K562 (cell line): ENCODE measurements around the gene LANCL3. TPM values are rescaled to one million over a fixed set of nuclear protein-coding genes. Genes with fewer than 3 reads are reported as not detected.
"Not testable (repeated sequence)": the region's sequence is repeated elsewhere in the genome, so short reads cannot be mapped to it uniquely, and the experiment has no call there.

ENCODE experiments used
- ATAC-seq: fragments of 200-7000 bp; cut with Tn5 transposase; 3 replicates; pipeline ENCODE4 v1.9.1; 2020; ENCODE audit warnings: moderate library complexity
- BruUV-seq: library from RNA; stranded (reverse); fragments of 400-500 nt; replicated peaks from 2 replicates; lab custom pipeline; 2021; lab: Mats Ljungman, UMichigan
- CTCF ChIA-PET: fragments of 300-600 bp; formaldehyde crosslinking; extraction: SDS; loops from one replicate; lab custom pipeline; 2021; ENCODE audit warnings: low intra/inter-chr PET ratio; lab: Yijun Ruan, JAX
- POLR2A ChIA-PET: fragments of 300-600, 350-650 bp; sonication (Branson Sonifier 250); formaldehyde crosslinking; extraction: SDS; loops from one replicate; lab custom pipeline; 2021; ENCODE audit warnings: antibody characterized with exemption, inconsistent platforms; lab: Yijun Ruan, JAX
- DNase-seq, 4 experiments: peaks; one replicate each; pipeline versions ENCODE4 v3.0.0 to v3.0.0-alpha.2; 2011 to 2018; ENCODE audit warnings: low spot score in 3 of 4, mixed read lengths in 3 of 4; ENCODE audit errors: extremely low read depth in 1 of 4
- FAIRE-seq: peaks from 2 replicates; lab custom pipeline; 2011; peaks lifted over from hg19 to GRCh38; lab: Jason Lieb, UNC
- H2AFZ ChIP-seq: 2 replicates; pipeline ENCODE4 v1.6.0; 2011; ENCODE audit warnings: low read depth, low read length, control low read depth, inconsistent platforms
- H3K27ac ChIP-seq: fragments of 200-600 bp; 3 replicates; pipeline ENCODE4 v1.8.0; 2011; ENCODE audit warnings: low read depth, mild to moderate bottlenecking, control low read depth, inconsistent platforms, low read length, moderate library complexity, mixed read lengths; ENCODE audit errors: extremely low read depth
- H3K27me3 ChIP-seq, 2 experiments: fragments of 300-600 bp in 1 of 2; 2 replicates in 1 of 2; 3 replicates in 1 of 2; pipeline versions ENCODE4 v1.6.0 to v1.8.0; 2011; ENCODE audit warnings: inconsistent platforms in 2 of 2, low read length in 2 of 2, mild to moderate bottlenecking in 1 of 2, mixed read lengths in 1 of 2, moderate library complexity in 1 of 2; ENCODE audit not compliant: control insufficient read depth in 2 of 2, insufficient read depth in 2 of 2
- H3K36me3 ChIP-seq: fragments of 300-600 bp; 3 replicates; pipeline ENCODE4 v1.8.0; 2011; ENCODE audit warnings: mild to moderate bottlenecking, low read length, inconsistent platforms; ENCODE audit not compliant: control insufficient read depth, insufficient read depth
- H3K4me1 ChIP-seq, 2 experiments: fragments of 200-600 bp in 1 of 2; replicated peaks in 1 of 2; 2 replicates in 1 of 2; 3 replicates in 1 of 2; pipeline versions ENCODE4 v1.5.1 to v1.8.0; 2011; ENCODE audit warnings: inconsistent platforms in 2 of 2, low read length in 2 of 2, mild to moderate bottlenecking in 1 of 2, mixed read lengths in 1 of 2, moderate library complexity in 1 of 2; ENCODE audit not compliant: control insufficient read depth in 2 of 2, insufficient read depth in 2 of 2
- H3K4me2 ChIP-seq: 2 replicates; pipeline ENCODE4 v1.6.1; 2011; ENCODE audit warnings: low read length, control low read depth, inconsistent platforms, mixed read lengths; ENCODE audit not compliant: insufficient read depth
- H3K4me3 ChIP-seq: fragments of 200-600 bp; sonication (generic), shearing (Covaris generic); 2 replicates; pipeline ENCODE4 v1.5.1; 2016; ENCODE audit warnings: control low read depth, inconsistent platforms
- H3K79me2 ChIP-seq: fragments of 200-600 bp; 3 replicates; pipeline ENCODE4 v1.8.0; 2011; ENCODE audit warnings: low read length, inconsistent platforms; ENCODE audit not compliant: control insufficient read depth, insufficient read depth
- H3K9ac ChIP-seq, 2 experiments: 2 replicates each; pipeline versions ENCODE4 v1.6.0 to v1.6.1; 2011; ENCODE audit warnings: low read depth in 2 of 2, low read length in 2 of 2, control low read depth in 1 of 2, inconsistent platforms in 1 of 2, mild to moderate bottlenecking in 1 of 2, mixed read lengths in 1 of 2; ENCODE audit not compliant: insufficient read depth in 1 of 2
- H3K9me1 ChIP-seq: one replicate; pipeline ENCODE4 v1.6.0; 2011; ENCODE audit warnings: inconsistent platforms, mild to moderate bottlenecking, low read length, moderate library complexity; ENCODE audit not compliant: control insufficient read depth, insufficient read depth
- H3K9me3 ChIP-seq: replicated peaks from 2 replicates; pipeline ENCODE4 v1.5.1; 2011; ENCODE audit warnings: low read depth, low read length, inconsistent platforms; ENCODE audit not compliant: control insufficient read depth, insufficient read depth
- H4K20me1 ChIP-seq: replicated peaks from 2 replicates; pipeline ENCODE4 v1.6.1; 2011; ENCODE audit warnings: low read length, inconsistent platforms, mixed read lengths; ENCODE audit not compliant: control insufficient read depth, insufficient read depth
- NFIC ChIP-seq: fragments of 450-650 bp; IDR thresholded peaks from 2 replicates; pipeline ENCODE4 v1.6.1; 2017; ENCODE audit warnings: mild to moderate bottlenecking, inconsistent platforms
- WGBS: fragments of 100-300 bp; shearing (Covaris generic); methylation state at CpG from one replicate; pipeline ENCODE4 v1.1.6; 2016; ENCODE audit warnings: low coverage, mixed read lengths; ENCODE audit not compliant: insufficient coverage; ENCODE audit errors: missing lambda C conversion rate; 5-methylcytosine and 5-hydroxymethylcytosine counted together
- in situ Hi-C: fragments of 300-500 bp; cut with MboI; formaldehyde crosslinking; loops from 4 replicates; pipeline ENCODE4 v1.15.0; 2018; ENCODE audit warnings: inconsistent platforms, mixed read lengths
- intact Hi-C: fragments of 100-400 bp; cut with micrococcal nuclease; formaldehyde crosslinking; loops from 2 replicates; pipeline ENCODE4 v1.14.2; 2022
- polyA plus RNA-seq, 8 experiments: library from polyadenylated mRNA; depleted of rRNA in 4 of 8; stranded (reverse) in 5 of 8; unstranded in 3 of 8; fragments of >200 nt; fragmentation: Nextera tagmentation in 2 of 8; fragmentation: Illumina TruSeq in 1 of 8; extraction: Ambion mirVana in 2 of 8; extraction: Trizol in 1 of 8; gene quantifications; 2 replicates each; pipeline versions ENCODE4 v1.2.1 to v1.2.3, GENCODE V29; 2011 to 2014; ENCODE audit warnings: inconsistent platforms in 1 of 8, missing spikeins in 1 of 8
- total RNA-seq, 7 experiments: library from RNA; depleted of rRNA in 6 of 7; stranded (reverse); fragments of >200 nt in 6 of 7; fragmentation: Illumina TruSeq in 2 of 7; extraction: Trizol in 2 of 7; gene quantifications; 2 replicates each; pipeline versions ENCODE4 v1.2.1 to v1.2.3, GENCODE V29; 2011 to 2021; ENCODE audit warnings: low replicate concordance in 1 of 7
- TF ChIP-seq, protein P1 (sequence below), 3 experiments: IDR thresholded peaks in 2 of 3; conservative IDR thresholded peaks in 1 of 3; 2 replicates each; pipeline ENCODE4 v1.5.1; 2011 to 2012; ENCODE audit warnings: low read length in 3 of 3, mild to moderate bottlenecking in 3 of 3, control low read depth in 2 of 3, improper control_type of control experiment in 1 of 3, inconsistent platforms in 1 of 3, low read depth in 1 of 3, mixed read lengths in 1 of 3, moderate library complexity in 1 of 3; ENCODE audit not compliant: insufficient read depth in 2 of 3

The LANCL3 gene
- total and polyA plus RNA-seq, 9 of the 15 experiments (the other 6 are each of a cell fraction or from before 2014, with no cell fraction given), result 0.41 to 1.5 (median 0.58) TPM

DNA sequence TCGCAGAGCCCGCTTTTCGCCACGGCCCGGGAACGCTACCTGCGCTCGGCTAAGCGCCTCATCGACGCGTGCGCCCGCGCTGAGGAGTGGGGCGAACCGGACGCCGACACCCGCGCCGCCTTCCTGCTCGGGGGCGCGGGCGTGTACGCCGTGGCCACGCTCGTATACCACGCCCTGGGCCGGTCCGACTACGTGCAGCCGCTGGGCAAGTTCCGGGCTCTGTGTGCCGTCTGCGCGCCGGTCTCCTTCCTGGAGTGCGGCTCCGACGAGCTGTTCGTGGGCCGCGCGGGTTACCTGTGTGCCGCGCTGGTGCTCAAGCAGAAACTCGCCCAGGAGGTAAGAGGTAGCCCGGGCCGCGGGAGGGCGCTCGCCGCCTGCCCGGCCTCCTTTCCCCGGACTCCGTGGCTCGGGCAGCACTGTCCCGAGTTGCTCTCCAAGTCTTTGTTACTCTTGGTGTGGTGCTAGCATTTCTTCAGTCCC is 687 bp downstream of the LANCL3 start (continued):
- TF ChIP-seq, protein P1, sequence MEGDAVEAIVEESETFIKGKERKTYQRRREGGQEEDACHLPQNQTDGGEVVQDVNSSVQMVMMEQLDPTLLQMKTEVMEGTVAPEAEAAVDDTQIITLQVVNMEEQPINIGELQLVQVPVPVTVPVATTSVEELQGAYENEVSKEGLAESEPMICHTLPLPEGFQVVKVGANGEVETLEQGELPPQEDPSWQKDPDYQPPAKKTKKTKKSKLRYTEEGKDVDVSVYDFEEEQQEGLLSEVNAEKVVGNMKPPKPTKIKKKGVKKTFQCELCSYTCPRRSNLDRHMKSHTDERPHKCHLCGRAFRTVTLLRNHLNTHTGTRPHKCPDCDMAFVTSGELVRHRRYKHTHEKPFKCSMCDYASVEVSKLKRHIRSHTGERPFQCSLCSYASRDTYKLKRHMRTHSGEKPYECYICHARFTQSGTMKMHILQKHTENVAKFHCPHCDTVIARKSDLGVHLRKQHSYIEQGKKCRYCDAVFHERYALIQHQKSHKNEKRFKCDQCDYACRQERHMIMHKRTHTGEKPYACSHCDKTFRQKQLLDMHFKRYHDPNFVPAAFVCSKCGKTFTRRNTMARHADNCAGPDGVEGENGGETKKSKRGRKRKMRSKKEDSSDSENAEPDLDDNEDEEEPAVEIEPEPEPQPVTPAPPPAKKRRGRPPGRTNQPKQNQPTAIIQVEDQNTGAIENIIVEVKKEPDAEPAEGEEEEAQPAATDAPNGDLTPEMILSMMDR (IDR thresholded peaks at IDR 0.05 in 2 of 3, conservative IDR thresholded peaks at IDR 0.05 in 1 of 3; ENCODE audit: insufficient read depth in 2 of 3, low read depth in 1 of 3, low read length in 3 of 3), result peak; percentile 55 to 64 (median 60)
- TF ChIP-seq NFIC, result 0 out of 2 replicates have a peak, but pooled peaks have one; percentile 4

DNA sequence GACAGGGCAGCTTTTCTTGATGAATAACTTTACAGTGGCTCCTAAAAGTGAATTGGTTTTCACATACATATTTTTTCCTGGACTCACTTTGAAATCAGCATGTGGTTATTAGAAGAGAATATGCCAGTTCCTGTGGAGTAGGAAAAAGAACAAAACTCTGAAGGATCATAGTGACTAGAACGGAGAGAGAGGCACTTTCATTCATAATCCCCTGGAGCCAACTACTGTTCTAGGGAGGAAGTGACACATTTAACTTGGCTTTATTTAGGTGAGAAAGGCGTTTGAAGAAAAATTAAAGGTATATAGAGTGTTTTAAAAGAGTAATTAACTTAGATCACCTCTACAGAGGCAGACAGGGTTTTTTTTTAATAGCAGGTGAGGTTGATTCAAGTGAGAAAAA is 1.7 kb downstream of the LANCL3 start:
- DNase-seq, H3K27ac ChIP-seq, H3K36me3 ChIP-seq, H3K27me3 ChIP-seq, CTCF ChIA-PET, POLR2A ChIA-PET, H3K4me3 ChIP-seq, H3K9me3 ChIP-seq, BruUV-seq, H4K20me1 ChIP-seq, H3K9me1 ChIP-seq: not testable (repeated sequence)
- Histone ChIP-seq H3K79me2 (peaks cover 14% of the 10 kb centered on the region; the same call in 2 of the 3 replicates), H2AFZ (peak overlapping the region; percentile 89; the same call in 1 of the 2 replicates), H3K9ac (peak overlapping the region in 1 of 2 experiments; percentile 61; a peak in 2 of 4 replicates), H3K4me2 (peak overlapping the region; percentile 72), H3K4me1 (peaks cover 0 to 14% of the 10 kb centered on the region in 2 experiments; a peak in 3 of 5 replicates)
- in situ Hi-C loops (loop anchor here (10.0 kb wide), 1 partner anchor 252 kb away; no protein-coding TSS in a partner anchor), intact Hi-C loops (loop anchor here (2.0 to 10.0 kb wide), 5 partner anchors 79 to 252 kb away; partner anchors contain the start of gene XK)
- FAIRE-seq (peak; percentile 54), ATAC-seq (peak; percentile 35; the same call in 2 of the 3 replicates)
- 19% methylated on average over 2 of the region's 2 CpGs for WGBS
